Keratinocyte (primary cell): Measurements from ENCODE around the gene NUDC. TPM values are rescaled to one million over a fixed set of nuclear protein-coding genes. Genes with fewer than 3 reads are reported as not detected.

Experiments used
- DNase-seq: peaks from one replicate; pipeline ENCODE4 v3.0.0-alpha.2; 2011; ENCODE audit warnings: low read depth, missing footprints, low spot score
- FAIRE-seq: peaks from 2 replicates; lab custom pipeline; 2011; peaks lifted over from hg19 to GRCh38; lab: Jason Lieb, UNC
- H2AFZ ChIP-seq: 2 replicates; pipeline ENCODE4 v1.6.0; 2012; ENCODE audit warnings: low read length, control low read depth, inconsistent platforms; ENCODE audit not compliant: control insufficient read depth
- H3K27ac ChIP-seq: 2 replicates; pipeline ENCODE4 v1.5.1; 2011; ENCODE audit warnings: low read length; ENCODE audit not compliant: control insufficient read depth, insufficient read depth
- H3K27me3 ChIP-seq: 3 replicates; pipeline ENCODE4 v1.6.0; 2011; ENCODE audit warnings: low read length; ENCODE audit not compliant: control insufficient read depth, insufficient read depth; ENCODE audit errors: extremely low read depth
- H3K36me3 ChIP-seq, 2 experiments: 2 replicates in 1 of 2; 3 replicates in 1 of 2; pipeline ENCODE4 v1.5.1; 2011; ENCODE audit warnings: low read length in 2 of 2, mild to moderate bottlenecking in 1 of 2; ENCODE audit not compliant: control insufficient read depth in 2 of 2, insufficient read depth in 2 of 2; ENCODE audit errors: extremely low read depth in 1 of 2
- H3K4me1 ChIP-seq: 3 replicates; pipeline ENCODE4 v1.5.1; 2011; ENCODE audit warnings: low read length; ENCODE audit not compliant: control insufficient read depth, insufficient read depth; ENCODE audit errors: extremely low read depth
- H3K4me2 ChIP-seq: 3 replicates; pipeline ENCODE4 v1.6.0; 2011; ENCODE audit warnings: low read depth, low read length; ENCODE audit not compliant: control insufficient read depth, insufficient read depth; ENCODE audit errors: extremely low read depth
- H3K4me3 ChIP-seq, 3 experiments: fragments of 200-600 bp in 1 of 3; sonication (generic) in 1 of 3; 2 replicates in 2 of 3; 3 replicates in 1 of 3; pipeline ENCODE4 v1.5.1; 2011 to 2016; ENCODE audit warnings: low read length in 3 of 3, mild to moderate bottlenecking in 3 of 3, control low read depth in 2 of 3, inconsistent platforms in 1 of 3, low read depth in 1 of 3, mixed read lengths in 1 of 3, mixed run types in 1 of 3, moderate library complexity in 1 of 3; ENCODE audit not compliant: control insufficient read depth in 2 of 3, insufficient read depth in 2 of 3; ENCODE audit errors: extremely low read depth in 1 of 3
- H3K79me2 ChIP-seq: 2 replicates; pipeline ENCODE4 v1.6.0; 2012; ENCODE audit warnings: low read length; ENCODE audit not compliant: control insufficient read depth, insufficient read depth
- H3K9ac ChIP-seq: 3 replicates; pipeline ENCODE4 v1.6.0; 2011; ENCODE audit warnings: low read length; ENCODE audit not compliant: control insufficient read depth, insufficient read depth; ENCODE audit errors: extremely low read depth
- H3K9me1 ChIP-seq: 3 replicates; pipeline ENCODE4 v1.6.0; 2011; ENCODE audit warnings: low read length; ENCODE audit not compliant: control insufficient read depth, insufficient read depth; ENCODE audit errors: extremely low read depth
- H3K9me3 ChIP-seq: 2 replicates; pipeline ENCODE4 v1.5.1; 2012; ENCODE audit warnings: low read depth, low read length; ENCODE audit not compliant: control insufficient read depth
- H4K20me1 ChIP-seq: 3 replicates; pipeline ENCODE4 v1.6.0; 2011; ENCODE audit warnings: low read length; ENCODE audit not compliant: control insufficient read depth, insufficient read depth; ENCODE audit errors: extremely low read depth
- EZH2 ChIP-seq: IDR thresholded peaks from one replicate; pipeline ENCODE4 v1.6.1; 2012; ENCODE audit warnings: inconsistent platforms, mild to moderate bottlenecking, low read length, moderate library complexity
- dilution Hi-C: fragments of 300-500 bp; cut with MboI; formaldehyde crosslinking; loops from one replicate; pipeline ENCODE4 v1.7.0; 2020; ENCODE audit warnings: low sequenced_read_pairs; ENCODE audit not compliant: extremely low pct_ligation_motif_present
- polyA plus RNA-seq, 5 experiments: library from polyadenylated mRNA; depleted of rRNA in 3 of 5; stranded (reverse) in 3 of 5; stranded (forward) in 1 of 5; unstranded in 1 of 5; fragments of >200 nt; gene quantifications; 1 replicate in 1 of 5; 2 replicates in 3 of 5; 3 replicates in 1 of 5; pipeline versions ENCODE4 v1.2.1 to v1.2.3, GENCODE V29; 2011 to 2012; ENCODE audit warnings: missing spikeins in 2 of 5, low read depth in 1 of 5, low replicate concordance in 1 of 5
- TF ChIP-seq, protein P1 (sequence below), 3 experiments: IDR thresholded peaks in 1 of 3; conservative IDR thresholded peaks in 1 of 3; optimal IDR thresholded peaks in 1 of 3; 2 replicates in 2 of 3; 3 replicates in 1 of 3; pipeline versions ENCODE3 to v1.5.1; 2011; ENCODE audit warnings: low read length in 3 of 3, mild to moderate bottlenecking in 3 of 3, moderate library complexity in 2 of 3, control low read depth in 1 of 3, inconsistent platforms in 1 of 3; ENCODE audit not compliant: insufficient read depth in 2 of 3; ENCODE audit errors: extremely low read depth in 1 of 3

Gene NUDC
- polyA plus RNA-seq, 1 donor (not counting 4 experiments of a cell fraction or from before 2014, with no cell fraction given): 57.3 TPM

GRCh38 chr1:26913389-26913753, 8.2 kb upstream of the NUDC start:
- Histone ChIP-seq H3K79me2 (no peaks in the 10 kb centered on the region), H3K9me3 (no peaks in the 10 kb centered on the region), H3K4me1 (peaks cover under 1% of the 10 kb centered on the region), H3K36me3 (no peaks in the 10 kb centered on the region), H3K9me1 (no peaks in the 10 kb centered on the region), H2AFZ (no peak overlapping the region), H3K4me2 (no peak overlapping the region), H3K27ac (no peak overlapping the region), H3K4me3 (no peak overlapping the region), H3K27me3 (peaks cover 3% of the 10 kb centered on the region), H4K20me1 (no peaks in the 10 kb centered on the region), H3K9ac (no peak overlapping the region)
- dilution Hi-C loops: no loop called here
- TF ChIP-seq EZH2: no peak
- TF ChIP-seq, protein P1, sequence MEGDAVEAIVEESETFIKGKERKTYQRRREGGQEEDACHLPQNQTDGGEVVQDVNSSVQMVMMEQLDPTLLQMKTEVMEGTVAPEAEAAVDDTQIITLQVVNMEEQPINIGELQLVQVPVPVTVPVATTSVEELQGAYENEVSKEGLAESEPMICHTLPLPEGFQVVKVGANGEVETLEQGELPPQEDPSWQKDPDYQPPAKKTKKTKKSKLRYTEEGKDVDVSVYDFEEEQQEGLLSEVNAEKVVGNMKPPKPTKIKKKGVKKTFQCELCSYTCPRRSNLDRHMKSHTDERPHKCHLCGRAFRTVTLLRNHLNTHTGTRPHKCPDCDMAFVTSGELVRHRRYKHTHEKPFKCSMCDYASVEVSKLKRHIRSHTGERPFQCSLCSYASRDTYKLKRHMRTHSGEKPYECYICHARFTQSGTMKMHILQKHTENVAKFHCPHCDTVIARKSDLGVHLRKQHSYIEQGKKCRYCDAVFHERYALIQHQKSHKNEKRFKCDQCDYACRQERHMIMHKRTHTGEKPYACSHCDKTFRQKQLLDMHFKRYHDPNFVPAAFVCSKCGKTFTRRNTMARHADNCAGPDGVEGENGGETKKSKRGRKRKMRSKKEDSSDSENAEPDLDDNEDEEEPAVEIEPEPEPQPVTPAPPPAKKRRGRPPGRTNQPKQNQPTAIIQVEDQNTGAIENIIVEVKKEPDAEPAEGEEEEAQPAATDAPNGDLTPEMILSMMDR (optimal IDR thresholded peaks at IDR 0.05 in 1 of 3, IDR thresholded peaks at IDR 0.05 in 1 of 3, conservative IDR thresholded peaks at IDR 0.05 in 1 of 3; ENCODE audit: extremely low read depth in 1 of 3, insufficient read depth in 2 of 3, low read length in 3 of 3): no peak
- FAIRE-seq: no peak
- DNase-seq: no peak

DNA sequence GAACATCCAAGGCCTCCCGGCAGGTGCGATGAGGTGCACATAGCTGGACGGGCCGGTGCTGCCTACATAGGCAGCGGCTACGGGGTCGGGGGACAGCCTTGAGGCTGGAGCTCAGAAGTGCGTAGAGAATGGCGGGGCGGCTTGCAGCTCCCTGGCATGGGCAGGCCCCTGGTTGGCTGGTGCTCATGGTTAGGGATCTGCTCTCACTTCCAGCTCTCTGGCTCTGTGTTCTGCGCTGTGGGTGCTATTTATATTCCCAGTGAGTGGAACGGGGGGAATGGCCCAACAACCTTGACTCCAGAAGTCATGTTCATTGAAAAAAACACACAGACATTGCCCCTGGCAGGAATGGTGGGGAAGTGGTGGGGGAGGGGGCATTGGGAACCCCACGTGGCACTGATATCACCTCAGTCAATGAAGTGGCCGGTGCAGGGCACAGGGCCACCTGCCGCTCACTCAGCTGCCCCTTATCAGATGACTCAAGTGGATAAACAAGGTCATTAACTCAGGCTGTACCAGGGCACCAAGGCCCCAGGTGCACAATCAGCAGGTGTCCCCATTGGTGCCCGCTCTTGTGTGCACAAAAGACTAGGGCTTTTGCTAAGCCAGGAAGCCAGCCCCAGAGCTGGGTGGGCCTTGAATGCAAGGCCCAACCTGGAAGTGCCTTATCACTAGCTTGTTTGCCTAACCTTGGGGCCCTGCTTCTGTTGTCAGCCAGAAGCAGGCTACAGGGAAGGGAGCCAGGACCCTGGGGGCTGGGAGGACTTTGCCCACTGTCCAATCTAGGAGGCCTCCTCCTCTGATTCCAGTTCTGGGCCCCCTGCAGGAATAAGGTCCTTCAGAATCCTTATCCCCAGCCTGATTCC, 7.6 kb upstream of the NUDC start, which contains the start of gene NR0B2:
NR0B2 (minus strand) TSS at position 222 of the 866 bp plus-strand sequence; CDS start at position 187, 35 bp downstream.
- dilution Hi-C loops: no loop called here
- Histone ChIP-seq H3K27me3 (peaks cover 3% of the 10 kb centered on the region), H3K4me2 (no peak within 1 kb of the TSS), H3K9me1 (no peaks in the 10 kb centered on the region), H2AFZ (no peak within 1 kb of the TSS), H3K4me3 (no peak within 1 kb of the TSS), H3K4me1 (no peaks in the 10 kb centered on the region), H3K36me3 (no peaks in the 10 kb centered on the region), H4K20me1 (no peaks in the 10 kb centered on the region), H3K27ac (no peak within 1 kb of the TSS), H3K79me2 (no peaks in the 10 kb centered on the region), H3K9ac (no peak within 1 kb of the TSS), H3K9me3 (no peaks in the 10 kb centered on the region)
- FAIRE-seq (no peak), DNase-seq (no peak)
- TF ChIP-seq, protein P1 (optimal IDR thresholded peaks at IDR 0.05 in 1 of 3, IDR thresholded peaks at IDR 0.05 in 1 of 3, conservative IDR thresholded peaks at IDR 0.05 in 1 of 3; ENCODE audit: extremely low read depth in 1 of 3, insufficient read depth in 2 of 3, low read length in 3 of 3): no peak
- no peak for TF ChIP-seq EZH2
